GM12878 (cell line): ENCODE data around the gene SPIRE2. TPM values are rescaled to one million over a fixed set of nuclear protein-coding genes. Genes with fewer than 3 reads are reported as not detected.

Experiments
- ATAC-seq: fragments of 200-7000 bp; cut with Tn5 transposase; 3 replicates; pipeline ENCODE4 v1.9.1; 2020; ENCODE audit warnings: mild to moderate bottlenecking, moderate library complexity
- Bru-seq: library from RNA; stranded (reverse); fragments of 400-500 nt; gene quantifications from one replicate; lab custom pipeline; 2021; lab: Mats Ljungman, UMichigan
- BruChase-seq, 2 experiments: library from RNA; stranded (reverse); fragments of 400-500 nt; gene quantifications; one replicate each; lab custom pipeline; 2021; lab: Mats Ljungman, UMichigan
- BruUV-seq: library from RNA; stranded (reverse); fragments of 400-500 nt; replicated peaks from 2 replicates; lab custom pipeline; 2021; lab: Mats Ljungman, UMichigan
- CTCF ChIA-PET: fragments of 300-600 bp; sonication (Branson Sonifier 250); formaldehyde crosslinking; extraction: SDS; loops from one replicate; lab custom pipeline; 2021; ENCODE audit warnings: inconsistent platforms; lab: Yijun Ruan, JAX
- POLR2A ChIA-PET: fragments of 350-600 bp; formaldehyde crosslinking; extraction: SDS; loops from one replicate; lab custom pipeline; 2021; ENCODE audit warnings: inconsistent platforms; lab: Charles Lee
- RAD21 ChIA-PET: fragments of 300-600 bp; sonication (Branson Sonifier 250); formaldehyde crosslinking; loops from one replicate; lab custom pipeline; 2023; ENCODE audit warnings: antibody characterized with exemption; ENCODE audit not compliant: unreplicated experiment; lab: Charles Lee
- SMC1A ChIA-PET: fragments of 300-600 bp; sonication (Branson Sonifier 250); formaldehyde crosslinking; loops from one replicate; lab custom pipeline; 2023; ENCODE audit not compliant: unreplicated experiment, uncharacterized antibody; lab: Charles Lee
- DNase-seq: peaks from one replicate; pipeline ENCODE4 v3.0.0-alpha.2; 2011; ENCODE audit warnings: low read depth, low spot score
- FAIRE-seq: peaks from 3 replicates; lab custom pipeline; 2011; peaks lifted over from hg19 to GRCh38; lab: Jason Lieb, UNC
- H2AFZ ChIP-seq: 2 replicates; pipeline ENCODE4 v1.6.0; 2011; ENCODE audit warnings: low read depth, low read length, control low read depth; ENCODE audit not compliant: control insufficient read depth
- H3K27ac ChIP-seq: 2 replicates; pipeline ENCODE4 v1.5.1; 2011; ENCODE audit warnings: control low read depth; ENCODE audit not compliant: control insufficient read depth, insufficient read depth
- H3K27me3 ChIP-seq, 2 experiments: replicated peaks in 1 of 2; 2 replicates each; pipeline versions ENCODE4 v1.6.0 to v1.6.1; 2011; ENCODE audit warnings: low read length in 1 of 2; ENCODE audit not compliant: control insufficient read depth in 2 of 2, insufficient read depth in 2 of 2
- H3K36me3 ChIP-seq, 2 experiments: 2 replicates each; pipeline ENCODE4 v1.5.1; 2011; ENCODE audit warnings: low read length in 1 of 2; ENCODE audit not compliant: control insufficient read depth in 2 of 2, insufficient read depth in 2 of 2
- H3K4me1 ChIP-seq: 2 replicates; pipeline ENCODE4 v1.6.1; 2011; ENCODE audit warnings: mild to moderate bottlenecking, low read length, moderate library complexity, mixed read lengths; ENCODE audit not compliant: control insufficient read depth, insufficient read depth
- H3K4me2 ChIP-seq: 2 replicates; pipeline ENCODE4 v1.6.0; 2011; ENCODE audit warnings: control low read depth; ENCODE audit not compliant: control insufficient read depth, insufficient read depth
- H3K4me3 ChIP-seq: fragments of 200-600 bp; sonication (generic); 2 replicates; pipeline ENCODE4 v1.5.1; 2016
- H3K79me2 ChIP-seq: 2 replicates; pipeline ENCODE4 v1.6.0; 2011; ENCODE audit warnings: low read length; ENCODE audit not compliant: control insufficient read depth, insufficient read depth
- H3K9ac ChIP-seq: 2 replicates; pipeline ENCODE4 v1.8.0; 2011; ENCODE audit warnings: low read length, control low read depth, mixed read lengths; ENCODE audit not compliant: control insufficient read depth, insufficient read depth
- H3K9me3 ChIP-seq: replicated peaks from 3 replicates; pipeline ENCODE4 v1.5.1; 2011; ENCODE audit warnings: mild to moderate bottlenecking, low read length; ENCODE audit not compliant: control insufficient read depth, insufficient read depth
- H4K20me1 ChIP-seq: 2 replicates; pipeline ENCODE4 v1.6.0; 2011; ENCODE audit not compliant: control insufficient read depth, insufficient read depth
- BHLHE40 ChIP-seq, 2 experiments: fragments of 450-650 bp in 1 of 2; IDR thresholded peaks; 2 replicates each; pipeline ENCODE4 v1.6.1; 2011 to 2017; ENCODE audit warnings: low read depth in 2 of 2, borderline replicate concordance in 1 of 2, improper control_type of control experiment in 1 of 2, low read length in 1 of 2, mild to moderate bottlenecking in 1 of 2
- GABPA ChIP-seq: IDR thresholded peaks from 2 replicates; pipeline ENCODE4 v1.6.1; 2014; ENCODE audit warnings: antibody characterized with exemption, low read depth, mild to moderate bottlenecking, inconsistent platforms
- KDM1A ChIP-seq: fragments of 200-600 bp; sonication (generic); IDR thresholded peaks from 2 replicates; pipeline ENCODE4 v1.6.1; 2016; ENCODE audit warnings: borderline replicate concordance
- LARP7 ChIP-seq: fragments of 450-650 bp; IDR thresholded peaks from 2 replicates; pipeline ENCODE4 v1.6.1; 2017; ENCODE audit warnings: mild to moderate bottlenecking
- MEF2A ChIP-seq: IDR thresholded peaks from 2 replicates; pipeline ENCODE4 v1.6.1; 2011; ENCODE audit warnings: low read depth, mild to moderate bottlenecking, low read length, moderate library complexity; ENCODE audit not compliant: insufficient read depth
- NKRF ChIP-seq: fragments of 450-650 bp; conservative IDR thresholded peaks from 2 replicates; pipeline ENCODE4 v1.6.1; 2017; ENCODE audit warnings: mild to moderate bottlenecking, moderate library complexity
- NR2F1 ChIP-seq: fragments of 450-650 bp; conservative IDR thresholded peaks from 2 replicates; pipeline ENCODE4 v1.6.1; 2017; ENCODE audit warnings: mild to moderate bottlenecking
- RCOR1 ChIP-seq: conservative IDR thresholded peaks from 2 replicates; pipeline ENCODE4 v1.6.1; 2012; ENCODE audit warnings: low read depth, low read length, improper control_type of control experiment
- REST ChIP-seq: IDR thresholded peaks from 2 replicates; pipeline ENCODE4 v1.6.1; 2012; ENCODE audit warnings: mild to moderate bottlenecking, low read depth, low read length
- SMARCA5 ChIP-seq: fragments of 450-650 bp; IDR thresholded peaks from 2 replicates; pipeline ENCODE4 v1.6.1; 2017; ENCODE audit warnings: mild to moderate bottlenecking
- STAT1 ChIP-seq: fragments of 450-650 bp; conservative IDR thresholded peaks from 2 replicates; pipeline ENCODE4 v1.6.1; 2014; ENCODE audit warnings: antibody characterized with exemption, mild to moderate bottlenecking
- STAT3 ChIP-seq: IDR thresholded peaks from 2 replicates; pipeline ENCODE4 v1.6.1; 2011; ENCODE audit warnings: low read depth, low read length, improper control_type of control experiment
- YY1 ChIP-seq: IDR thresholded peaks from 2 replicates; pipeline ENCODE4 v1.6.1; 2011; ENCODE audit warnings: low read depth, mild to moderate bottlenecking, low read length
- ZSCAN29 ChIP-seq: fragments of 450-650 bp; IDR thresholded peaks from 2 replicates; pipeline ENCODE4 v1.6.1; 2017; ENCODE audit warnings: mild to moderate bottlenecking, moderate library complexity
- WGBS: methylation state at CpG from one replicate; pipeline ENCODE4 v1.1.6; 2016; ENCODE audit warnings: low lambda C conversion rate; ENCODE audit not compliant: insufficient replicate concordance, insufficient coverage; ENCODE audit errors: missing lambda C conversion rate; 5-methylcytosine and 5-hydroxymethylcytosine counted together
- in situ Hi-C: fragments of 300-500 bp; cut with MboI; formaldehyde crosslinking; loops from 9 replicates; pipeline ENCODE4 v1.14.3; 2018; ENCODE audit warnings: mixed read lengths
- intact Hi-C: fragments of 100-400 bp; cut with micrococcal nuclease; formaldehyde crosslinking; loops from one replicate; pipeline ENCODE4 v1.14.2; 2022; ENCODE audit not compliant: unreplicated experiment
- long read RNA-seq, 2 experiments: library from polyadenylated mRNA; unstranded; transcript quantifications; one replicate each; pipeline ENCODE4 v2.0.0, GENCODE V29; 2019 to 2020
- polyA minus RNA-seq, 3 experiments: library from RNA; depleted of rRNA, polyadenylated mRNA; stranded (reverse); fragments of >200 nt; gene quantifications; 2 replicates each; pipeline ENCODE4 v1.2.3, GENCODE V29; 2011
- polyA plus RNA-seq, 11 experiments: library from polyadenylated mRNA; depleted of rRNA in 4 of 11; unstranded in 6 of 11; stranded (reverse) in 5 of 11; fragments of >200 nt; fragmentation: Nextera tagmentation in 4 of 11; fragmentation: Illumina TruSeq in 1 of 11; extraction: Ambion mirVana in 4 of 11; extraction: Trizol in 1 of 11; gene quantifications; 1 replicate in 1 of 11; 2 replicates in 10 of 11; pipeline versions ENCODE4 v1.2.1 to v1.2.3, GENCODE V29; 2011 to 2016; ENCODE audit warnings: inconsistent platforms in 2 of 11, missing spikeins in 2 of 11, low read depth in 1 of 11
- total RNA-seq, 4 experiments: library from RNA; depleted of rRNA in 3 of 4; stranded (reverse); fragments of >200 nt in 3 of 4; fragmentation: Illumina TruSeq in 1 of 4; extraction: Trizol in 1 of 4; gene quantifications; 2 replicates each; pipeline versions ENCODE4 v1.2.1 to v1.2.3, GENCODE V29; 2013 to 2021

The SPIRE2 gene
- total RNA-seq (2013; cell fraction: nucleolus; rRNA removed): 0.64 and 1.8 TPM in 2 replicates
- total RNA-seq (2014; rRNA removed) (0.05 and 0.23 TPM in 2 replicates), total RNA-seq (2014; rRNA removed; fragmentation: Illumina TruSeq; extraction: Trizol) (0.27 and 0.32 TPM in 2 replicates), total RNA-seq (2021) (0.35 and 0.64 TPM in 2 replicates), polyA plus RNA-seq (2011; rRNA removed) (0.04 TPM in 1 of 2 replicates, not detected in the other), polyA plus RNA-seq (2014; fragmentation: Illumina TruSeq; extraction: Trizol) (0.46 and 0.52 TPM in 2 replicates), polyA plus RNA-seq (2014; fragmentation: Nextera tagmentation; extraction: Ambion mirVana) (under 1 TPM; 0.03 to 0.18 TPM), polyA plus RNA-seq (2014; rRNA removed) (0.05 and 0.28 TPM in 2 replicates), polyA plus RNA-seq (2016; fragmentation: Nextera tagmentation; extraction: Ambion mirVana) (under 1 TPM in 1 of 2 experiments, not detected in 1; 0.56 TPM), polyA minus RNA-seq (2011; rRNA and poly(A)+ RNA removed) (0.67 TPM in 1 of 2 replicates, not detected in the other), Bru-seq, nascent RNA (percentile 16 among the genes with signal in this experiment), BruChase-seq, experiment 1, labeled RNA remaining after a 6-hour chase (percentile 13 among the genes with signal in this experiment), BruChase-seq, experiment 2, labeled RNA remaining after a 2-hour chase (percentile 18 among the genes with signal in this experiment)
- polyA plus RNA-seq (2011; ENCODE audit: low read depth): not detected
- polyA plus RNA-seq (2011; cell fraction: cytosol; rRNA removed): 0.10 TPM in 1 of 2 replicates, not detected in the other
- polyA plus RNA-seq (2011; cell fraction: nucleus; rRNA removed): 0.37 TPM in 2 replicates
- 0.15 and 0.17 TPM in 2 replicates for polyA plus RNA-seq (2012)
- 0.40 and 1.2 TPM in 2 replicates for polyA minus RNA-seq (2011; cell fraction: cytosol; rRNA and poly(A)+ RNA removed)
- polyA minus RNA-seq (2011; cell fraction: nucleus; rRNA and poly(A)+ RNA removed): 0.12 and 0.67 TPM in 2 replicates
- long read RNA-seq, experiment 1, partial matches to known transcripts: 0 of 1 reads
- long read RNA-seq, experiment 1, other reads (novel, unspliced or antisense): 1 of 1 reads
- long read RNA-seq, experiment 2: 0 reads

- H2AFZ ChIP-seq: no peak within 1 kb of the TSS
- no peaks in the 10 kb centered on the region for H3K9me3 ChIP-seq
- BruUV-seq: no TSS peak
- peak within 1 kb of the TSS; percentile 55 for H3K4me2 ChIP-seq
- no peak within 1 kb of the TSS for H3K9ac ChIP-seq
- FAIRE-seq (peak; percentile 54), ATAC-seq (peak; percentile 91), DNase-seq (no peak)
- intact Hi-C loops (no loop called here), in situ Hi-C loops (no loop called here)
- ChIA-PET CTCF (no interaction called here), RAD21 (no interaction called here), POLR2A (no interaction called here), SMC1A (no interaction called here)
- H3K36me3 ChIP-seq: no peaks in the 10 kb centered on the region
- peaks cover 1 to 3% of the 10 kb centered on the region in 2 experiments; a peak in 3 of 4 replicates for H3K27me3 ChIP-seq
- no peaks in the 10 kb centered on the region for H3K79me2 ChIP-seq
- no peak within 1 kb of the TSS for H3K4me3 ChIP-seq
- H3K4me1 ChIP-seq: no peaks in the 10 kb centered on the region
- no peaks in the 10 kb centered on the region for H4K20me1 ChIP-seq
- H3K27ac ChIP-seq: no peak within 1 kb of the TSS
- WGBS: 4% methylated on average over 42 of the region's 98 CpGs
- TF ChIP-seq YY1 (peak; percentile 55), KDM1A (no peak), RCOR1 (0 out of 2 replicates have a peak, but pooled peaks have one; percentile 33), NR2F1 (0 out of 2 replicates have a peak, but pooled peaks have one; percentile 22), LARP7 (peak; percentile 57; the same call in 1 of the 2 replicates), BHLHE40 (IDR thresholded peaks at IDR 0.05; ENCODE audit: borderline replicate concordance in 1 of 2, low read depth in 2 of 2, low read length in 1 of 2) (peak in 1 of 2 experiments; percentile 58; a peak in 2 of 4 replicates), NKRF (peak; percentile 72; the same call in 1 of the 2 replicates), ZSCAN29 (peak; percentile 89), REST (peak; percentile 96), GABPA (no peak), STAT1 (no peak), MEF2A (no peak), SMARCA5 (peak; percentile 31; the same call in 1 of the 2 replicates), STAT3 (no peak)
Observed at GRCh38 chr16:89828199-89828869, at the start of gene SPIRE2. TSS of gene SPIRE2 (plus strand) at chr16:89828475. CDS start at chr16:89828551, 76 bp downstream.
